Measurements from ENCODE around the gene BAZ2B. TPM values are rescaled to one million over a fixed set of nuclear protein-coding genes. Genes with fewer than 3 reads are reported as not detected.
"Not testable (repeated sequence)": the region's sequence is repeated elsewhere in the genome, so short reads cannot be mapped to it uniquely, and the experiment has no call there.

Gene BAZ2B
- total RNA-seq, 6 experiments from 2014 or later: 18.0 to 32.8 (median 24.2) TPM

DNA sequence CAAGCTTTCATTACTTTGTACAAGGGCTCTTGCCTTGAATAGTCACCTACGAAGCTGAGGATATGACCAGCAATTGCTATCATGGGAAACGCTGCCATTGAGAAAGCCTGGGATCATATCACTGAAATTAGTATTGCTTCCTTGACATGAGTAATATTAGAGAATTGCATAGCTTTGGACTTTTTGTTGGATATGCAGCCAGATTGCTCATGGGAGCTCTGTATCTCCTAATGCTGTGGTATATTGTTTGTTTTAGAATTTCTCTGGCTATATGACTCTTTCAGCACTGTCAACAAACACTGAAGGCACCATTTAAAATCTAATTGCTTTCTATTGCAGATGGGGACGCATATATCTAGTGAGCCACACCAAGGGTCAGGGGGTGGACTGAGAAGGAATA, 249.8 kb downstream of the BAZ2B start:
- H3K27me3 ChIP-seq: no peaks in the 10 kb centered on the region
- 94% methylated on average over 2 of the region's 3 CpGs for WGBS (ENCODE audit: insufficient coverage, low coverage, low lambda C conversion rate, missing lambda C conversion rate)
- intact Hi-C loops (cut with DNase I): no loop called here
- H3K4me3 ChIP-seq: no peak overlapping the region
- H3K9me3 ChIP-seq: no peaks in the 10 kb centered on the region
- DNase-seq (no peak), ATAC-seq (no peak)
- TF ChIP-seq POLR2A (IDR thresholded peaks at IDR 0.05): no peak
- TF ChIP-seq, protein P1, sequence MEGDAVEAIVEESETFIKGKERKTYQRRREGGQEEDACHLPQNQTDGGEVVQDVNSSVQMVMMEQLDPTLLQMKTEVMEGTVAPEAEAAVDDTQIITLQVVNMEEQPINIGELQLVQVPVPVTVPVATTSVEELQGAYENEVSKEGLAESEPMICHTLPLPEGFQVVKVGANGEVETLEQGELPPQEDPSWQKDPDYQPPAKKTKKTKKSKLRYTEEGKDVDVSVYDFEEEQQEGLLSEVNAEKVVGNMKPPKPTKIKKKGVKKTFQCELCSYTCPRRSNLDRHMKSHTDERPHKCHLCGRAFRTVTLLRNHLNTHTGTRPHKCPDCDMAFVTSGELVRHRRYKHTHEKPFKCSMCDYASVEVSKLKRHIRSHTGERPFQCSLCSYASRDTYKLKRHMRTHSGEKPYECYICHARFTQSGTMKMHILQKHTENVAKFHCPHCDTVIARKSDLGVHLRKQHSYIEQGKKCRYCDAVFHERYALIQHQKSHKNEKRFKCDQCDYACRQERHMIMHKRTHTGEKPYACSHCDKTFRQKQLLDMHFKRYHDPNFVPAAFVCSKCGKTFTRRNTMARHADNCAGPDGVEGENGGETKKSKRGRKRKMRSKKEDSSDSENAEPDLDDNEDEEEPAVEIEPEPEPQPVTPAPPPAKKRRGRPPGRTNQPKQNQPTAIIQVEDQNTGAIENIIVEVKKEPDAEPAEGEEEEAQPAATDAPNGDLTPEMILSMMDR (IDR thresholded peaks at IDR 0.05): no peak
- peaks cover 0 to 26% (median 4%) of the 10 kb centered on the region in 4 donors for H3K36me3 ChIP-seq
- no peak overlapping the region for H3K27ac ChIP-seq
- no peaks in the 10 kb centered on the region for H3K4me1 ChIP-seq

DNA sequence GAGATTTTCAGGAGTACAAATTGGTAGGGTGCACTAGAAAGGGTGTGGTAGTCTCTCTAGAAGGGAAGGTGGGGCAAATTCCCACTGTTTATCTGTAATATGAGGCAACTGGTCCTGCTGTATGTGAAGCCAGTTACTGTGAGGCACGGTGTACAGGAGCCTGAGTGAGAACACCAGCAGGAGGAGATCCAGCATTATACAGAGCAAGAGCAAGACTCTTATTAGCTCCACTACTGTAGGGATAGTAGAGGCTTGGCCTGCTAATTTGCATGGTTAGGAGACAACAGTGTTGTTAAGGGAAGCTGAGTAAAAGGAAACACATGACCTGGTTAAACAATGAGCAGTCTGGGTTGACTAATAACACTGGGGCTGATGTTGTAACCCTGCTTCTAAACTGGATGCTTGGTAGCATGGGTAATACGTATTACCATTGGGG, 253.5 kb downstream of the BAZ2B start:
- Histone ChIP-seq H3K4me1 (no peaks in the 10 kb centered on the region), H3K27ac (no peak overlapping the region), H3K4me3 (no peak overlapping the region), H3K27me3 (no peaks in the 10 kb centered on the region), H3K36me3 (peaks cover 0 to 19% (median 4%) of the 10 kb centered on the region in 4 donors), H3K9me3 (no peaks in the 10 kb centered on the region)
- TF ChIP-seq, protein P1 (IDR thresholded peaks at IDR 0.05): no peak
- TF ChIP-seq POLR2A (IDR thresholded peaks at IDR 0.05): no peak
- ATAC-seq (peak; percentile 39 to 84 (median 52)), DNase-seq (no peak)
- WGBS (ENCODE audit: insufficient coverage, low coverage, low lambda C conversion rate, missing lambda C conversion rate): 56% methylated on average over 1 of the region's 2 CpGs
- intact Hi-C loops (cut with DNase I): no loop called here

DNA sequence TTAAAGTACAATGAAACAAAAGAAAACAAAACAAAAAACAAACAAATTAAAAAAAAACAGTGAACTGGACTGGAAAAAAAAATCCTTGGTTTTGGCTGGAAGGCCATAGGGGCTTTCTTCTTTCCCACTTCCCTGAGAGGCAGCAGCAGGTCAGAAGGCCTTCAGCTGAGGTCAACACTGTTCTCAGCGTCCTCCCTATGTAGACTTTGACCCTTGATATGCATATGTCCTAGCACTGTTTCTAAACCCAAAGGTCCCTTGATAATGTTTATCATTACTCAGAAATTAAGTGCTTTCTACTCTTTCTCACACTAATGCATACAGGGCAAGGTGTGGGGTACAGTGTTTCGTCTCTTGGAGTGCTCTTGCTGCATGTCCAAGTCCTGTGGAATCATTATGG, 254.3 kb downstream of the BAZ2B start:
- ATAC-seq: peak in 1 of 4 donors; percentile 17
- 43% methylated on average over 1 of the region's 2 CpGs for WGBS (ENCODE audit: insufficient coverage, low coverage, low lambda C conversion rate, missing lambda C conversion rate)
- intact Hi-C loops (cut with DNase I): no loop called here
- H3K27ac ChIP-seq: no peak overlapping the region
- H3K36me3 ChIP-seq: peaks cover 0 to 14% (median 4%) of the 10 kb centered on the region in 4 donors
- no peak for DNase-seq
- H3K4me1 ChIP-seq: no peaks in the 10 kb centered on the region
- no peak for TF ChIP-seq POLR2A (IDR thresholded peaks at IDR 0.05)
- TF ChIP-seq, protein P1 (IDR thresholded peaks at IDR 0.05): no peak
- no peak overlapping the region for H3K4me3 ChIP-seq
- no peaks in the 10 kb centered on the region for H3K9me3 ChIP-seq
- no peaks in the 10 kb centered on the region for H3K27me3 ChIP-seq

DNA sequence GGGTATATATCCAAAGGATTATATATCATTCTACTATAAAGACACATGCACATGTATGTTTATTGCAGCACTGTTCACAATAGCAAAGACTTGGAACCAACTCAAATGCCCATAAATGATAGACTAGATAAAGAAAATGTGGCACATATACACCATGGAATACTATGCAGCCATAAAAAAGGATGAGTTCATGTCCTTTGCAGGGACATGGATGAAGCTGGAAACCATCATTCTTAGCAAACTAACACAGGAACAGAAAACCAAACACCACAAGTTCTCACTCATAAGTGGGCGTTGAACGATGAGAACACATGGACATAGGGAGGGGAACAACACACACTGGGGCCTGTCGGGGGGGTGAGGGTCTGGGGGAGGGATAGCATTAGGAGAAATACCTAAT, 254.7 kb downstream of the BAZ2B start:
- ATAC-seq; intact Hi-C loops (cut with DNase I); DNase-seq; H3K27ac ChIP-seq; H3K27me3 ChIP-seq; H3K4me3 ChIP-seq; H3K9me3 ChIP-seq; H3K4me1 ChIP-seq: not testable (repeated sequence)
- 100% methylated on average over 3 of the region's 3 CpGs for WGBS (ENCODE audit: insufficient coverage, low coverage, low lambda C conversion rate, missing lambda C conversion rate)
- H3K36me3 ChIP-seq: peaks cover 0 to 13% (median 4%) of the 10 kb centered on the region in 4 donors

DNA sequence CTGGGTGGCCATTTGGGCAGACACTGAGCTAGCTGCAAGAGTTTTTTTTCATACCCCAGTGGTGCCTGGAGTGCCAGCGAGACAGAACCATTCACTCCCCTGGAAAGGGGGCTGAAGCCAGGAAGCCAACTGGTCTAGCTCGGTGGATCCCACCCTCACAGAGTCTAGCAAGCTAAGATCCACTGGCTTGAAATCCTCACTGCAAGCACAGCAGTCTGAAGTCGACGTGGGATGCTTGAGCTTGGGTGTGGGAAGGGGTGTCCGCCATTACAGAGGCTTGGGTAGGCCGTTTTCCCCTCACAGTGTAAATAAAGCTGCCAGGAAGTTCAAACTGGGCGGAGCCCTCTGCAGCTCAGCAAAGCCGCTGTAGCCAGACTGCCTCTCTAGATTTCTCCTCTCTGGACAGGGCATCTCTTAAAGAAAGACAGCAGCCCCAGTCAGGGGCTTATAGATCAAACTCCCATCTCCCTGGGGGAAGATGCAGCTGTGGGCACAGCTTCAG, 260.2 kb downstream of the BAZ2B start:
- peaks cover 0 to 10% (median 0%) of the 10 kb centered on the region in 4 donors for H3K36me3 ChIP-seq
- intact Hi-C loops (cut with DNase I): no loop called here
- WGBS (ENCODE audit: insufficient coverage, low coverage, low lambda C conversion rate, missing lambda C conversion rate): no CpG with 5 or more reads among the region's 8 CpGs
- H3K4me3 ChIP-seq: no peak overlapping the region
- no peaks in the 10 kb centered on the region for H3K9me3 ChIP-seq
- no peak for DNase-seq
- H3K27me3 ChIP-seq: no peaks in the 10 kb centered on the region
- no peak for TF ChIP-seq POLR2A (IDR thresholded peaks at IDR 0.05)
- TF ChIP-seq, protein P1 (IDR thresholded peaks at IDR 0.05): no peak
- H3K27ac ChIP-seq: no peak overlapping the region
- ATAC-seq: no peak
- H3K4me1 ChIP-seq: no peaks in the 10 kb centered on the region

Data from right lobe of liver (tissue), 6 donors.